ENCODE data around the gene PLCB4. TPM values are rescaled to one million over a fixed set of nuclear protein-coding genes. Genes with fewer than 3 reads are reported as not detected.
"Not testable (repeated sequence)": the region's sequence is repeated elsewhere in the genome, so short reads cannot be mapped to it uniquely, and the experiment has no call there.

Gene PLCB4
- total and polyA plus RNA-seq, 7 experiments from 2014 or later: 0.05 to 0.09 TPM; not detected in 5

- H3K9me3 ChIP-seq (ENCODE audit: control insufficient read depth in 2 of 3, low read length in 3 of 3); H3K27ac ChIP-seq (ENCODE audit: low read depth, low read length); H3K36me3 Mint-ChIP-seq; POLR2A ChIA-PET; ATAC-seq; H3K4me3 Mint-ChIP-seq; H3K27me3 Mint-ChIP-seq; H3K4me3 ChIP-seq (ENCODE audit: low read length); H3K36me3 ChIP-seq (ENCODE audit: control insufficient read depth in 2 of 3, insufficient read depth in 3 of 3, low read length in 3 of 3); DNase-seq; intact Hi-C loops (cut with micrococcal nuclease); CTCF ChIA-PET; H3K27me3 ChIP-seq (ENCODE audit: control insufficient read depth in 2 of 2, insufficient read depth in 2 of 2, low read length in 2 of 2); H3K27ac Mint-ChIP-seq; H3K4me1 Mint-ChIP-seq; H3K4me1 ChIP-seq (ENCODE audit: control insufficient read depth in 2 of 2, insufficient read depth in 2 of 2, low read length in 2 of 2): not testable (repeated sequence)
- peaks cover 0 to 31% (median 7%) of the 10 kb centered on the region in 11 donors for H3K9me3 Mint-ChIP-seq
Measured at GRCh38 chr20:9152139-9152538, 83.3 kb downstream of the PLCB4 start.

GRCh38 chr20:9154464-9155024 lies 85.7 kb downstream of the PLCB4 start:
- no peaks in the 10 kb centered on the region for H3K27me3 Mint-ChIP-seq
- H3K9me3 ChIP-seq (ENCODE audit: control insufficient read depth in 2 of 3, low read length in 3 of 3): no peaks in the 10 kb centered on the region
- ATAC-seq (no peak), DNase-seq (no peak)
- H3K27me3 ChIP-seq (ENCODE audit: control insufficient read depth in 2 of 2, insufficient read depth in 2 of 2, low read length in 2 of 2): no peaks in the 10 kb centered on the region
- H3K36me3 ChIP-seq (ENCODE audit: control insufficient read depth in 2 of 3, insufficient read depth in 3 of 3, low read length in 3 of 3): no peaks in the 10 kb centered on the region
- no peak overlapping the region for H3K4me3 Mint-ChIP-seq
- POLR2A ChIA-PET: no interaction called here
- intact Hi-C loops (cut with micrococcal nuclease): no loop called here
- no peaks in the 10 kb centered on the region for H3K36me3 Mint-ChIP-seq
- H3K9me3 Mint-ChIP-seq: peaks cover 0 to 31% (median 7%) of the 10 kb centered on the region in 11 donors
- H3K4me1 ChIP-seq (ENCODE audit: control insufficient read depth in 2 of 2, insufficient read depth in 2 of 2, low read length in 2 of 2): no peaks in the 10 kb centered on the region
- no peak overlapping the region for H3K4me3 ChIP-seq (ENCODE audit: low read length)
- CTCF ChIA-PET: no interaction called here
- H3K27ac Mint-ChIP-seq: no peak overlapping the region
- peaks cover 0 to 1% (median 0%) of the 10 kb centered on the region in 7 donors for H3K4me1 Mint-ChIP-seq
- H3K27ac ChIP-seq (ENCODE audit: low read depth, low read length): no peak overlapping the region

DNA sequence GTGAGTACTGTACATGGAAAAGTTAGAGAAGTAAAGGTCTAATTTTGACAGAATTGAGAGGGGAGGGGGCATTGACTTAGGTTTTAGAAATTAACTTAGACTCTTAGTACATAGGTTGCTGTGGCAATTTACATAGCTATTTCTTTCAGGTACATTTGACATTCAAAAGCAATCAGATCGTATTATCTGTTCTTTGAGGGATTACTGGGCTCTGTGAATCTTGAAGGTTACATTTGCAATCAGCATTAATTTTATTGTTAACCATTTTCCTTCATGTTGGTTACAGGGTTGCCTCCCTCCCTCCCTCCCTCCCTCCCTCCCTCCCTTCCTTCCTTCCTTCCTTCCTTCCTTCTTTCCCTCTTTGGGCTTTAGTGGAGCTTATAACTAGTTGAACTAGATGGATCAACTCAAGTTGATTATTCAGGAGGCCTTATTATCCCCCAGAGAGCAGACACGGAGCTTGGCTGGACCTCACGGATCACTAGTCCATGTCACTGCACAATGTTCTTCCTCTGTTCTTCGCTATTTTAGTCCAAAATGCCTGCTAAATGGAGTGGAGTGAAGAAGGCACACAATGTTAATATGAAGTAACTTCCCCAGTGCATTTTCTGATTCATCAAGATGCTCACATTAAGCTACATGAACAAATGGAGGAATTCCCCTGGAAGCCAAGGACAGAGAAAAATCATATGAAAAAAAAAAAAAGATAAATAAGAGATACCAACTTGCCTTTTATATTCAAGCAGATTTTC lies 87.8 kb downstream of the PLCB4 start:
- Histone ChIP-seq H3K36me3 (ENCODE audit: control insufficient read depth in 2 of 3, insufficient read depth in 3 of 3, low read length in 3 of 3) (no peaks in the 10 kb centered on the region), H3K27me3 (ENCODE audit: control insufficient read depth in 2 of 2, insufficient read depth in 2 of 2, low read length in 2 of 2) (no peaks in the 10 kb centered on the region), H3K9me3 (ENCODE audit: control insufficient read depth in 2 of 3, low read length in 3 of 3) (no peaks in the 10 kb centered on the region), H3K4me1 (ENCODE audit: control insufficient read depth in 2 of 2, insufficient read depth in 2 of 2, low read length in 2 of 2) (no peaks in the 10 kb centered on the region), H3K4me3 (ENCODE audit: low read length) (no peak overlapping the region), H3K27ac (ENCODE audit: low read depth, low read length) (no peak overlapping the region)
- H3K4me1 Mint-ChIP-seq: peaks cover 0 to 1% (median 0%) of the 10 kb centered on the region in 7 donors
- H3K27ac Mint-ChIP-seq: no peak overlapping the region
- H3K4me3 Mint-ChIP-seq: no peak overlapping the region
- intact Hi-C loops (cut with micrococcal nuclease): no loop called here
- peaks cover 0 to 24% (median 5%) of the 10 kb centered on the region in 11 donors for H3K9me3 Mint-ChIP-seq
- no peaks in the 10 kb centered on the region for H3K36me3 Mint-ChIP-seq
- DNase-seq (no peak), ATAC-seq (no peak)
- ChIA-PET CTCF (no interaction called here), POLR2A (no interaction called here)
- H3K27me3 Mint-ChIP-seq: no peaks in the 10 kb centered on the region

DNA sequence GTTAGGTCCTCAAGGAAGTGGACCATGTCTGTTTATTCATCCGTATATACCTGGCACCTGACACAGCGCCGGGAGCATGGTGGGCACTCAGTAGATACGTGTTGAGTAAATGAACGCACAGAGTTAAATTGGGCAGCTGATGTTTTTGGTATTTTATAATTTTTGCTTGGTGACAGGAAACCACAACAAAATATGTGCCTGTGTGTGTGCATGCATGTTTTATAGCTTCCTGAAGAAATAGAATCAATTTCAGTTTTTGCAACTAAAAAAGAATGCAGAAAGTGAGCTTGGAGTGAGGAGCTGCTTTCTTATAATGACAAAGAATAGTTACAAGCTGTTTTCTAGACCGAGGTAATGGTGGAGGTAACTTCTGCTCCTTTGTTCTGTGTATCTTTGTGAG lies 91.4 kb downstream of the PLCB4 start:
- no peak overlapping the region for H3K4me3 ChIP-seq (ENCODE audit: low read length)
- H3K36me3 ChIP-seq (ENCODE audit: control insufficient read depth in 2 of 3, insufficient read depth in 3 of 3, low read length in 3 of 3): no peaks in the 10 kb centered on the region
- DNase-seq (no peak), ATAC-seq (no peak)
- H3K36me3 Mint-ChIP-seq: no peaks in the 10 kb centered on the region
- ChIA-PET CTCF (no interaction called here), POLR2A (interaction anchor here (0.6 kb wide), 1 partner anchor 10 kb away, joined by 3 read pairs; no protein-coding TSS in a partner anchor)
- H3K9me3 Mint-ChIP-seq: peaks cover 0 to 8% (median 2%) of the 10 kb centered on the region in 11 donors
- intact Hi-C loops (cut with micrococcal nuclease): no loop called here
- no peaks in the 10 kb centered on the region for H3K27me3 ChIP-seq (ENCODE audit: control insufficient read depth in 2 of 2, insufficient read depth in 2 of 2, low read length in 2 of 2)
- no peaks in the 10 kb centered on the region for H3K4me1 ChIP-seq (ENCODE audit: control insufficient read depth in 2 of 2, insufficient read depth in 2 of 2, low read length in 2 of 2)
- no peaks in the 10 kb centered on the region for H3K27me3 Mint-ChIP-seq
- H3K4me1 Mint-ChIP-seq: no peaks in the 10 kb centered on the region
- no peaks in the 10 kb centered on the region for H3K9me3 ChIP-seq (ENCODE audit: control insufficient read depth in 2 of 3, low read length in 3 of 3)
- peak overlapping the region in 5 of 10 donors; percentile 13 to 53 (median 33) for H3K4me3 Mint-ChIP-seq
- H3K27ac ChIP-seq (ENCODE audit: low read depth, low read length): no peak overlapping the region
- peak overlapping the region in 2 of 9 donors; percentile 11 to 53 for H3K27ac Mint-ChIP-seq

DNA sequence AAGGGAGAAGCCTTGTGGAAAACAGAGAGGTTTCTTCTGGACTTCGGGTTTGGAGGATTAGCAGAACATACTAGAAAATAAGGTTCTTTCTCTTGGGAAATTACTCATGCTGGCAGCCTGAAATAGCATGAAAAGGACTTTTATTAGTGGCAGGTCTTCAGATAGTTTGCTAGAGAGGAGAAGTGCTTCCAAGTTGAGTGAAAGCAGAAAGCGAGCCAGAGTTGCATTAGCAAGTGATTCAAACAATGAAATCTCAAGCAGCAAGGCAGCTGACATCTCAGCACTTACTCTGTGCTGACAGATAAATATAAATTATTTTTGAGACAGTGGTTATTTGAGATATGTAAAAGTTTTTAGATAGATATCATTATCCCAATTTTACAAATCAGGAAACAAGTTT lies 91.9 kb downstream of the PLCB4 start:
- no peaks in the 10 kb centered on the region for H3K36me3 ChIP-seq (ENCODE audit: control insufficient read depth in 2 of 3, insufficient read depth in 3 of 3, low read length in 3 of 3)
- POLR2A ChIA-PET: no interaction called here
- intact Hi-C loops (cut with micrococcal nuclease): no loop called here
- no peaks in the 10 kb centered on the region for H3K27me3 ChIP-seq (ENCODE audit: control insufficient read depth in 2 of 2, insufficient read depth in 2 of 2, low read length in 2 of 2)
- H3K4me1 ChIP-seq (ENCODE audit: control insufficient read depth in 2 of 2, insufficient read depth in 2 of 2, low read length in 2 of 2): no peaks in the 10 kb centered on the region
- ATAC-seq (no peak), DNase-seq (no peak)
- no peaks in the 10 kb centered on the region for H3K9me3 ChIP-seq (ENCODE audit: control insufficient read depth in 2 of 3, low read length in 3 of 3)
- no peaks in the 10 kb centered on the region for H3K4me1 Mint-ChIP-seq
- no peaks in the 10 kb centered on the region for H3K36me3 Mint-ChIP-seq
- H3K27me3 Mint-ChIP-seq: no peaks in the 10 kb centered on the region
- peaks cover 0 to 4% (median under 1%) of the 10 kb centered on the region in 11 donors for H3K9me3 Mint-ChIP-seq
- H3K27ac ChIP-seq (ENCODE audit: low read depth, low read length): no peak overlapping the region
- CTCF ChIA-PET: no interaction called here
- no peak overlapping the region for H3K4me3 ChIP-seq (ENCODE audit: low read length)
- peak overlapping the region in 2 of 9 donors; percentile 11 to 53 for H3K27ac Mint-ChIP-seq
- peak overlapping the region in 5 of 10 donors; percentile 13 to 53 (median 33) for H3K4me3 Mint-ChIP-seq

DNA sequence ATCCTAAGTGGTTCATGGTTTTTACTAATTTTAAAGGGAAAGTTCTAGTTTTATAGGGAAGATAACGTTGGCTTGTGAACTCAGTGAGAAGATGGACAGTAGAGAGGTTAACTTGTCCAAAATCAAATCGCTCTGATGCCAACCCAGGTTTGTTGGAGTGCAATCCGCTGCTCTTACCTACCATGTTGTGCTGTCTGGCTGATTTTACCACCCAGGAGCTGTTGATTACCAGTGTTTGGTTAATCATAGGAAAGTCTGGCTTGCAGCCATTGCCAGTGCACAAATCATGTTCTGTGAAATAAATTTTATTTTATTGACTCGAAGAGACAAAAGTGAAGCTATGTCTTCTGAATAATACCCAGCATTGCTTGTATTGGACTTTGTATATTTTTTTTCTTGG lies 92.4 kb downstream of the PLCB4 start:
- Histone ChIP-seq H3K9me3 (ENCODE audit: control insufficient read depth in 2 of 3, low read length in 3 of 3) (no peaks in the 10 kb centered on the region), H3K4me3 (ENCODE audit: low read length) (no peak overlapping the region), H3K27me3 (ENCODE audit: control insufficient read depth in 2 of 2, insufficient read depth in 2 of 2, low read length in 2 of 2) (no peaks in the 10 kb centered on the region), H3K27ac (ENCODE audit: low read depth, low read length) (no peak overlapping the region), H3K36me3 (ENCODE audit: control insufficient read depth in 2 of 3, insufficient read depth in 3 of 3, low read length in 3 of 3) (no peaks in the 10 kb centered on the region), H3K4me1 (ENCODE audit: control insufficient read depth in 2 of 2, insufficient read depth in 2 of 2, low read length in 2 of 2) (no peaks in the 10 kb centered on the region)
- H3K4me3 Mint-ChIP-seq: no peak overlapping the region
- CTCF ChIA-PET: no interaction called here
- no peaks in the 10 kb centered on the region for H3K36me3 Mint-ChIP-seq
- DNase-seq: no peak
- POLR2A ChIA-PET: no interaction called here
- intact Hi-C loops (cut with micrococcal nuclease): no loop called here
- peak overlapping the region in 1 of 9 donors; percentile 71 for H3K27ac Mint-ChIP-seq
- no peaks in the 10 kb centered on the region for H3K27me3 Mint-ChIP-seq
- H3K4me1 Mint-ChIP-seq: no peaks in the 10 kb centered on the region
- ATAC-seq: no peak
- peaks cover 0 to 3% (median 0%) of the 10 kb centered on the region in 11 donors for H3K9me3 Mint-ChIP-seq

DNA sequence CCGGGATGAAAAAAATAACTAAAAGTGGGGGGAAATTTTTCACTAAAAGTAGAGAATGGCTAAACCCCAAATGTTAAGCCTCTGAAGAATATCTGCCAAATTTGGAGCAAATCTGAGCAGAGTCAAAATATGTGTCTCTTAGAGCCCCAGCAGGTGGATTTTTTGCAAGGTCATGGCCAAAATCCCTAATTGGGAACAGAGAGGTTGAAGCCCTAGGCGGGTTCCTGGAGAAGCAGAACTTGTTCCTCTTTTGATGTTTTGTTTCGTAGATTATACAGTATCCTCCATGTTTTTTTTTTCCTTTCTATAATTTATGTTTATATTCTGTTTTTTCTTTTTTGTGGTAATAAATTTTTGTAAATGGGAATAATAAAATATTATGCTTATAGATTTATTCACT lies 94.4 kb downstream of the PLCB4 start:
- H3K9me3 ChIP-seq (ENCODE audit: control insufficient read depth in 2 of 3, low read length in 3 of 3): no peaks in the 10 kb centered on the region
- Mint-ChIP-seq H3K27ac (no peak overlapping the region), H3K4me3 (no peak overlapping the region), H3K4me1 (no peaks in the 10 kb centered on the region), H3K36me3 (no peaks in the 10 kb centered on the region), H3K9me3 (peaks cover 0 to 5% (median 0%) of the 10 kb centered on the region in 11 donors), H3K27me3 (no peaks in the 10 kb centered on the region)
- DNase-seq (no peak), ATAC-seq (no peak)
- H3K4me3 ChIP-seq (ENCODE audit: low read length): no peak overlapping the region
- CTCF ChIA-PET: no interaction called here
- H3K27me3 ChIP-seq (ENCODE audit: control insufficient read depth in 2 of 2, insufficient read depth in 2 of 2, low read length in 2 of 2): no peaks in the 10 kb centered on the region
- intact Hi-C loops (cut with micrococcal nuclease): no loop called here
- POLR2A ChIA-PET: no interaction called here
- no peak overlapping the region for H3K27ac ChIP-seq (ENCODE audit: low read depth, low read length)
- no peaks in the 10 kb centered on the region for H3K4me1 ChIP-seq (ENCODE audit: control insufficient read depth in 2 of 2, insufficient read depth in 2 of 2, low read length in 2 of 2)
- no peaks in the 10 kb centered on the region for H3K36me3 ChIP-seq (ENCODE audit: control insufficient read depth in 2 of 3, insufficient read depth in 3 of 3, low read length in 3 of 3)

All from naive thymus-derived CD4-positive, alpha-beta T cell (primary cell).